Measurements from ENCODE around the gene TERT.

DNA sequence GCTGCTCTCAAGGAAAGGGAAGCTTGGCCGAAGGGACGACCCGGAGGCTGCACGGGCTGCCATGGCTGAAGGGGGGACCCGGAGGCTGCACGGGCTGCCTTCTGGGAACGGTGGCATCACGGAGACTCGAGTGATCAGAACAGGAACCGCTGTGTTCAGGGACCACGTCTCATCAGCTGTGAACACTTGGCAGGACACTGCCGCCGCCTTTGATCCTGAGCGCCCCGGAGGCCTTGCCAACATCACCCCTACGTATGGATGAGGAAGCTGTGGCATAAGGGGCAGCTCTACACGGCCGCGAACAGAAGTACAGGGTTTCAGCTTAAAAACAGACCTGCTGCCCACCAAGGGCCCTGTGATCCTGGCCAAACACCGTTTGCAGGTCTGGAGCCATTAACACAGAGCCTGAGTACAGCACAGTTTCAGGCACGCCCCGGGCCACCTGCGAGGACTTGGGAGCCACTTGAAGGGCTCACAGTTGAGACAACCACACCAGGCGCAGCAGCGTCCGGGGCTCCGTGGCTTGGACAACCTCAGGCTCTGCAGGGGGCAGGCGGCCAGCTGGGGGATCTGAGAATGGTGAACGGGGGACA lies 23.9 kb upstream of the TERT start:
- no peak for TF ChIP-seq POLR2AphosphoS5 (IDR thresholded peaks at IDR 0.05)
- no peak for TF ChIP-seq CTCF (IDR thresholded peaks at IDR 0.05)
- no peak for TF ChIP-seq POLR2A (IDR thresholded peaks at IDR 0.05)
- no peak for TF ChIP-seq EP300 (IDR thresholded peaks at IDR 0.05)

Data from gastroesophageal sphincter (tissue), 3 donors.